Mesodermal cell (in vitro differentiated cells): ENCODE results near the gene LRRFIP2.
"Not testable (repeated sequence)": the region's sequence is repeated elsewhere in the genome, so short reads cannot be mapped to it uniquely, and the experiment has no call there.

Source experiments
- H3K27ac ChIP-seq: 2 replicates; pipeline ENCODE4 v1.7.0; 2013; ENCODE audit warnings: mild to moderate bottlenecking, low read depth, low read length, moderate library complexity; ENCODE audit not compliant: severe bottlenecking
- H3K36me3 ChIP-seq: 2 replicates; pipeline ENCODE4 v1.7.1; 2013; ENCODE audit warnings: mild to moderate bottlenecking, low read length, moderate library complexity; ENCODE audit not compliant: control insufficient read depth, insufficient read depth
- H3K4me1 ChIP-seq: one replicate; pipeline ENCODE4 v1.7.1; 2013; ENCODE audit warnings: mild to moderate bottlenecking, low read length; ENCODE audit not compliant: insufficient read depth, control insufficient read depth, poor library complexity, severe bottlenecking
- H3K4me3 ChIP-seq: 2 replicates; pipeline ENCODE4 v1.7.0; 2013; ENCODE audit warnings: low read length, control low read depth, mild to moderate bottlenecking; ENCODE audit not compliant: insufficient read depth, poor library complexity, severe bottlenecking; ENCODE audit errors: extremely low read depth
- H3K9me3 ChIP-seq: 2 replicates; pipeline ENCODE4 v1.7.1; 2013; ENCODE audit warnings: mild to moderate bottlenecking, low read length, moderate library complexity; ENCODE audit not compliant: control insufficient read depth
- WGBS, 2 experiments: methylation state at CpG; one replicate each; pipeline ENCODE4 v1.1.5; 2013; ENCODE audit warnings: missing lambda C conversion rate in 2 of 2; ENCODE audit not compliant: insufficient coverage in 2 of 2; 5-methylcytosine and 5-hydroxymethylcytosine counted together

LRRFIP2 gene

GRCh38 chr3:37210230-37210629 is 35.8 kb upstream of the LRRFIP2 start:
- Histone ChIP-seq H3K4me1 (peaks cover 3% of the 10 kb centered on the region), H3K36me3 (no peaks in the 10 kb centered on the region), H3K4me3 (no peak overlapping the region), H3K9me3 (no peaks in the 10 kb centered on the region), H3K27ac (no peak overlapping the region)
- WGBS, 2 experiments, result 86 to 92% methylated on average over 2 of the region's 4 CpGs

GRCh38 chr3:37208576-37208975 is 34.2 kb upstream of the LRRFIP2 start:
- H3K4me3 ChIP-seq, H3K27ac ChIP-seq, H3K36me3 ChIP-seq, H3K4me1 ChIP-seq, H3K9me3 ChIP-seq: not testable (repeated sequence)
- 80 to 93% methylated on average over 1 to 3 of the region's 3 CpGs for WGBS, 2 experiments

- H3K9me3 ChIP-seq, H3K4me1 ChIP-seq, H3K27ac ChIP-seq, H3K36me3 ChIP-seq, H3K4me3 ChIP-seq: not testable (repeated sequence)
- 96 to 100% methylated on average over 1 to 2 of the region's 3 CpGs for WGBS, 2 experiments
These were observed 33.6 kb upstream of the LRRFIP2 start for GRCh38 chr3:37208008-37208407.

GRCh38 chr3:37206041-37206440 is 31.7 kb upstream of the LRRFIP2 start:
- H3K27ac ChIP-seq, H3K4me3 ChIP-seq, H3K36me3 ChIP-seq, H3K4me1 ChIP-seq, H3K9me3 ChIP-seq: not testable (repeated sequence)
- WGBS, 2 experiments, result 83% methylated on average over 2 to 4 of the region's 4 CpGs

GRCh38 chr3:37204314-37204713 is 29.9 kb upstream of the LRRFIP2 start:
- Histone ChIP-seq H3K36me3 (no peaks in the 10 kb centered on the region), H3K27ac (no peak overlapping the region), H3K9me3 (no peaks in the 10 kb centered on the region), H3K4me1 (peaks cover 11% of the 10 kb centered on the region), H3K4me3 (no peak overlapping the region)
- 92 to 96% methylated on average over 3 of the region's 3 CpGs for WGBS, 2 experiments

- Histone ChIP-seq H3K4me3 (no peak overlapping the region), H3K36me3 (no peaks in the 10 kb centered on the region), H3K4me1 (peaks cover 29% of the 10 kb centered on the region), H3K9me3 (peaks cover 6% of the 10 kb centered on the region), H3K27ac (no peak overlapping the region)
- 89 to 92% methylated on average over 3 of the region's 3 CpGs for WGBS, 2 experiments
These were observed 27.7 kb upstream of the LRRFIP2 start for GRCh38 chr3:37202035-37202434.

- no peaks in the 10 kb centered on the region for H3K36me3 ChIP-seq
- H3K27ac ChIP-seq, result no peak overlapping the region
- H3K9me3 ChIP-seq, result peaks cover 15% of the 10 kb centered on the region
- H3K4me3 ChIP-seq, result no peak overlapping the region
- H3K4me1 ChIP-seq, result peaks cover 30% of the 10 kb centered on the region
- 83% methylated on average over 2 of the region's 4 CpGs; no CpG with 5 or more reads in 1 of the 2 experiments for WGBS, 2 experiments
These were observed 25.8 kb upstream of the LRRFIP2 start for GRCh38 chr3:37200141-37200540.

GRCh38 chr3:37198996-37199395 is 24.6 kb upstream of the LRRFIP2 start:
- H3K4me1 ChIP-seq, result peaks cover 31% of the 10 kb centered on the region
- no peaks in the 10 kb centered on the region for H3K36me3 ChIP-seq
- H3K4me3 ChIP-seq, result no peak overlapping the region
- WGBS, 2 experiments, result 86 to 93% methylated on average over 1 to 2 of the region's 2 CpGs
- peaks cover 15% of the 10 kb centered on the region for H3K9me3 ChIP-seq
- peak overlapping the region; percentile 95 for H3K27ac ChIP-seq

- Histone ChIP-seq H3K27ac (peak overlapping the region; percentile 95), H3K4me1 (peaks cover 33% of the 10 kb centered on the region), H3K9me3 (peaks cover 15% of the 10 kb centered on the region), H3K36me3 (no peaks in the 10 kb centered on the region), H3K4me3 (no peak overlapping the region)
- WGBS, 2 experiments, result 100% methylated on average over 1 to 2 of the region's 2 CpGs
These were observed 24.2 kb upstream of the LRRFIP2 start for GRCh38 chr3:37198547-37198946.

GRCh38 chr3:37197810-37198371 is 23.5 kb upstream of the LRRFIP2 start:
- 50 to 89% methylated on average over 1 of the region's 2 CpGs for WGBS, 2 experiments
- Histone ChIP-seq H3K36me3 (no peaks in the 10 kb centered on the region), H3K4me3 (no peak overlapping the region), H3K27ac (peak overlapping the region; percentile 95), H3K4me1 (peaks cover 33% of the 10 kb centered on the region), H3K9me3 (peaks cover 15% of the 10 kb centered on the region)

GRCh38 chr3:37194533-37194932 is 20.2 kb upstream of the LRRFIP2 start:
- no peaks in the 10 kb centered on the region for H3K36me3 ChIP-seq
- 77 to 90% methylated on average over 2 to 4 of the region's 5 CpGs for WGBS, 2 experiments
- no peak overlapping the region for H3K4me3 ChIP-seq
- H3K9me3 ChIP-seq, result peaks cover 15% of the 10 kb centered on the region
- no peak overlapping the region for H3K27ac ChIP-seq
- H3K4me1 ChIP-seq, result peaks cover 27% of the 10 kb centered on the region
